GM23338 (cell line): ENCODE measurements around the gene L1CAM.

Experiments used
- CREB1 ChIP-seq: fragments of 250-450 bp; sonication (Bioruptor Pico); IDR thresholded peaks from 2 replicates; pipeline ENCODE4 v1.5.0; 2020; ENCODE audit warnings: low read depth, mild to moderate bottlenecking, moderate library complexity
- EZH2 ChIP-seq: fragments of 200-600 bp; sonication (generic); IDR thresholded peaks from one replicate; pipeline ENCODE4 v1.8.0; 2017; ENCODE audit warnings: antibody characterized with exemption, mild to moderate bottlenecking, low read depth; ENCODE audit not compliant: unreplicated experiment
- EZH2phosphoT487 ChIP-seq: fragments of 200-600 bp; sonication (generic); IDR thresholded peaks from one replicate; pipeline ENCODE4 v1.8.1; 2018; ENCODE audit warnings: antibody characterized with exemption; ENCODE audit not compliant: unreplicated experiment
- JUNB ChIP-seq: IDR thresholded peaks from one replicate; pipeline ENCODE4 v1.6.1; 2016; ENCODE audit warnings: antibody characterized with exemption; ENCODE audit not compliant: unreplicated experiment
- NANOG ChIP-seq: IDR thresholded peaks from 2 replicates; pipeline ENCODE4 v1.6.1; 2016; ENCODE audit warnings: antibody characterized with exemption, borderline replicate concordance
- POLR2AphosphoS5 ChIP-seq: IDR thresholded peaks from 2 replicates; pipeline ENCODE4 v1.6.1; 2016; ENCODE audit warnings: antibody characterized with exemption, low read depth
- STAT1 ChIP-seq: IDR thresholded peaks from one replicate; pipeline ENCODE4 v1.6.1; 2016; ENCODE audit warnings: antibody characterized with exemption; ENCODE audit not compliant: unreplicated experiment
- ZNF114 ChIP-seq: fragments of 250-450 bp; sonication (Bioruptor Pico); IDR thresholded peaks from 2 replicates; pipeline ENCODE4 v1.5.0; 2020; ENCODE audit warnings: mild to moderate bottlenecking, moderate library complexity
- ZNF331 ChIP-seq: fragments of 250-450 bp; sonication (Bioruptor Pico); IDR thresholded peaks from 2 replicates; pipeline ENCODE4 v1.5.0; 2020; ENCODE audit warnings: low read depth, mild to moderate bottlenecking, moderate library complexity
- TF ChIP-seq, protein P1 (sequence below), 2 experiments: fragments of 200-600 bp in 1 of 2; sonication (generic) in 1 of 2; conservative IDR thresholded peaks; 2 replicates each; pipeline versions ENCODE4 v1.5.1 to v1.6.1; 2016 to 2017; ENCODE audit warnings: antibody characterized with exemption in 2 of 2, low read depth in 2 of 2, mild to moderate bottlenecking in 2 of 2, moderate library complexity in 1 of 2
- TF ChIP-seq, protein P2 (sequence below): IDR thresholded peaks from one replicate; pipeline ENCODE4 v1.6.1; 2018; ENCODE audit warnings: antibody characterized with exemption; ENCODE audit not compliant: unreplicated experiment
- TF ChIP-seq, protein P3 (sequence below): IDR thresholded peaks from 2 replicates; pipeline ENCODE4 v1.6.1; 2016; ENCODE audit warnings: antibody characterized with exemption

DNA sequence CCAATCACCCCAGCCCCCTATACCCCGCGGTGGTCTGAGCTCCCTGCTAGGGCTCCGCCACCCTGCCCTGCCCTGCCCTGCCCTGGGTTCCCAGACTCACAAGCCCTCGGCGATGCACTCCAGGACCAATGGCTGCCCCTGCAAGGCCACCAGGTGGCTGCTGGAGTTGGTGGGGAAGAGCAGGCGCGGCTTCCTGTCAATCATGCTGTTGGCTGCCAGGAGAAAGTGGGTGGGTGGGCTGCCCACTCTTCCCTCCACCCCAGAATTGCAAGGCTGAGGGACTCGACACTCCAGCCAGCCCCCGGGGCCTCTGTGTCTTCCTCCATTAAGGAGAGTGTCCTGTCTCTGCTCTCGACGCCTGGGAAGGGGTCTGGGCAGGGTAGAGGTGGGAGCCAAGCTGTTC lies 15.7 kb downstream of the L1CAM start:
- TF ChIP-seq, protein P1, sequence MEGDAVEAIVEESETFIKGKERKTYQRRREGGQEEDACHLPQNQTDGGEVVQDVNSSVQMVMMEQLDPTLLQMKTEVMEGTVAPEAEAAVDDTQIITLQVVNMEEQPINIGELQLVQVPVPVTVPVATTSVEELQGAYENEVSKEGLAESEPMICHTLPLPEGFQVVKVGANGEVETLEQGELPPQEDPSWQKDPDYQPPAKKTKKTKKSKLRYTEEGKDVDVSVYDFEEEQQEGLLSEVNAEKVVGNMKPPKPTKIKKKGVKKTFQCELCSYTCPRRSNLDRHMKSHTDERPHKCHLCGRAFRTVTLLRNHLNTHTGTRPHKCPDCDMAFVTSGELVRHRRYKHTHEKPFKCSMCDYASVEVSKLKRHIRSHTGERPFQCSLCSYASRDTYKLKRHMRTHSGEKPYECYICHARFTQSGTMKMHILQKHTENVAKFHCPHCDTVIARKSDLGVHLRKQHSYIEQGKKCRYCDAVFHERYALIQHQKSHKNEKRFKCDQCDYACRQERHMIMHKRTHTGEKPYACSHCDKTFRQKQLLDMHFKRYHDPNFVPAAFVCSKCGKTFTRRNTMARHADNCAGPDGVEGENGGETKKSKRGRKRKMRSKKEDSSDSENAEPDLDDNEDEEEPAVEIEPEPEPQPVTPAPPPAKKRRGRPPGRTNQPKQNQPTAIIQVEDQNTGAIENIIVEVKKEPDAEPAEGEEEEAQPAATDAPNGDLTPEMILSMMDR (conservative IDR thresholded peaks at IDR 0.05; ENCODE audit: low read depth in 2 of 2): no peak
- TF ChIP-seq CREB1 (CRISPR knock-in tag): no peak
- TF ChIP-seq, protein P2, sequence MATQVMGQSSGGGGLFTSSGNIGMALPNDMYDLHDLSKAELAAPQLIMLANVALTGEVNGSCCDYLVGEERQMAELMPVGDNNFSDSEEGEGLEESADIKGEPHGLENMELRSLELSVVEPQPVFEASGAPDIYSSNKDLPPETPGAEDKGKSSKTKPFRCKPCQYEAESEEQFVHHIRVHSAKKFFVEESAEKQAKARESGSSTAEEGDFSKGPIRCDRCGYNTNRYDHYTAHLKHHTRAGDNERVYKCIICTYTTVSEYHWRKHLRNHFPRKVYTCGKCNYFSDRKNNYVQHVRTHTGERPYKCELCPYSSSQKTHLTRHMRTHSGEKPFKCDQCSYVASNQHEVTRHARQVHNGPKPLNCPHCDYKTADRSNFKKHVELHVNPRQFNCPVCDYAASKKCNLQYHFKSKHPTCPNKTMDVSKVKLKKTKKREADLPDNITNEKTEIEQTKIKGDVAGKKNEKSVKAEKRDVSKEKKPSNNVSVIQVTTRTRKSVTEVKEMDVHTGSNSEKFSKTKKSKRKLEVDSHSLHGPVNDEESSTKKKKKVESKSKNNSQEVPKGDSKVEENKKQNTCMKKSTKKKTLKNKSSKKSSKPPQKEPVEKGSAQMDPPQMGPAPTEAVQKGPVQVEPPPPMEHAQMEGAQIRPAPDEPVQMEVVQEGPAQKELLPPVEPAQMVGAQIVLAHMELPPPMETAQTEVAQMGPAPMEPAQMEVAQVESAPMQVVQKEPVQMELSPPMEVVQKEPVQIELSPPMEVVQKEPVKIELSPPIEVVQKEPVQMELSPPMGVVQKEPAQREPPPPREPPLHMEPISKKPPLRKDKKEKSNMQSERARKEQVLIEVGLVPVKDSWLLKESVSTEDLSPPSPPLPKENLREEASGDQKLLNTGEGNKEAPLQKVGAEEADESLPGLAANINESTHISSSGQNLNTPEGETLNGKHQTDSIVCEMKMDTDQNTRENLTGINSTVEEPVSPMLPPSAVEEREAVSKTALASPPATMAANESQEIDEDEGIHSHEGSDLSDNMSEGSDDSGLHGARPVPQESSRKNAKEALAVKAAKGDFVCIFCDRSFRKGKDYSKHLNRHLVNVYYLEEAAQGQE: no peak
- TF ChIP-seq EZH2: no peak
- no peak for TF ChIP-seq JUNB
- no peak for TF ChIP-seq POLR2AphosphoS5
- no peak for TF ChIP-seq EZH2phosphoT487
- TF ChIP-seq ZNF331 (CRISPR knock-in tag): no peak
- no peak for TF ChIP-seq ZNF114 (CRISPR knock-in tag)
- TF ChIP-seq STAT1: no peak
- TF ChIP-seq, protein P3, sequence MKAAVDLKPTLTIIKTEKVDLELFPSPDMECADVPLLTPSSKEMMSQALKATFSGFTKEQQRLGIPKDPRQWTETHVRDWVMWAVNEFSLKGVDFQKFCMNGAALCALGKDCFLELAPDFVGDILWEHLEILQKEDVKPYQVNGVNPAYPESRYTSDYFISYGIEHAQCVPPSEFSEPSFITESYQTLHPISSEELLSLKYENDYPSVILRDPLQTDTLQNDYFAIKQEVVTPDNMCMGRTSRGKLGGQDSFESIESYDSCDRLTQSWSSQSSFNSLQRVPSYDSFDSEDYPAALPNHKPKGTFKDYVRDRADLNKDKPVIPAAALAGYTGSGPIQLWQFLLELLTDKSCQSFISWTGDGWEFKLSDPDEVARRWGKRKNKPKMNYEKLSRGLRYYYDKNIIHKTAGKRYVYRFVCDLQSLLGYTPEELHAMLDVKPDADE: no peak
- no peak for TF ChIP-seq NANOG
